ENCODE results near the gene TRAPPC3.

TRAPPC3 gene

GRCh38 chr1:36097693-36098585 is 51.3 kb downstream of the TRAPPC3 start:
- DNase-seq: no peak

GRCh38 chr1:36096500-36097432 is 52.5 kb downstream of the TRAPPC3 start:
- peak; percentile 59 for DNase-seq

GRCh38 chr1:36095760-36096405 is 53.4 kb downstream of the TRAPPC3 start:
- peak; percentile 71 for DNase-seq

GRCh38 chr1:36094621-36095061 is 54.6 kb downstream of the TRAPPC3 start:
- DNase-seq: no peak

- DNase-seq: no peak
Observed at GRCh38 chr1:36093929-36094328, 55.4 kb downstream of the TRAPPC3 start.

GRCh38 chr1:36093226-36093625 is 56.1 kb downstream of the TRAPPC3 start:
- no peak for DNase-seq

GRCh38 chr1:36092798-36093185 is 56.5 kb downstream of the TRAPPC3 start:
- DNase-seq: no peak

GRCh38 chr1:36092166-36092797 is 57.0 kb downstream of the TRAPPC3 start:
- DNase-seq: no peak

- DNase-seq: no peak
Observed at GRCh38 chr1:36091698-36092097, 57.6 kb downstream of the TRAPPC3 start.

GRCh38 chr1:36091141-36091540 is 58.1 kb downstream of the TRAPPC3 start:
- no peak for DNase-seq

- DNase-seq: no peak
Observed at GRCh38 chr1:36089393-36090121, 59.7 kb downstream of the TRAPPC3 start.

- DNase-seq: peak; percentile 98
Observed at GRCh38 chr1:36088577-36089392, 60.5 kb downstream of the TRAPPC3 start, which contains the start of gene ADPRS. TSS of gene ADPRS (plus strand) at chr1:36088892. CDS start at chr1:36088905, 13 bp downstream.

GRCh38 chr1:36088265-36088576 is 61.1 kb downstream of the TRAPPC3 start:
- DNase-seq: no peak

- DNase-seq: no peak
Observed at GRCh38 chr1:36087233-36088123, 61.8 kb downstream of the TRAPPC3 start.

Data from NCI-H510A (cell line).